ENCODE data around the gene MAPK1.
"Not testable (repeated sequence)": the region's sequence is repeated elsewhere in the genome, so short reads cannot be mapped to it uniquely, and the experiment has no call there.

The MAPK1 gene

DNA sequence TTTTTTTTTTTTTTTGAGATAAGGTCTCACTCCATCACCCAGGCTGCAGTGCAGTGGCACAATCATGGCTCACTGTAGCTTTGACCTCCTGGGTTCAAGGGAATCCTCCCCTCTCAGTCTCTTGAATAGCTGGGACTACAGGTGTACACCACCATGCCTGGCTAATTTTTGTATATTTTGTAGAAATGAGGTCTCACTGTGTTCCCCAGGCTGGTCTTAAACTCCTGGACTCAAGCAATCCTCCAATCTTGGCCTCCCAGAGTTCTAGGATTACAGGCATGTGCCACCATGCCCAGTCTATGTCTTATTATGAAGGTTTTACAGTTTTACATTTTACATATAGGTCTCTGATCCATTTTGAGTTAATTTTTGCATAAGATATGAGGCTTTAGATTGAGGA is 20.4 kb upstream of the MAPK1 start:
- H3K9me2 ChIP-seq (replicated peaks; ENCODE audit: insufficient read depth, low read length): no peaks in the 10 kb centered on the region
- H3K27ac ChIP-seq (ENCODE audit: low read length): no peak overlapping the region
- H3K9ac ChIP-seq (ENCODE audit: low read length): no peak overlapping the region
- no peaks in the 10 kb centered on the region; the same call in 1 of the 2 replicates for H3K27me3 ChIP-seq (replicated peaks; ENCODE audit: insufficient read depth, low read length)
- H3K4me1 ChIP-seq (ENCODE audit: low read length): no peaks in the 10 kb centered on the region
- H3K4me2 ChIP-seq (ENCODE audit: low read depth, low read length): no peak overlapping the region
- H3K4me3 ChIP-seq (ENCODE audit: low read length): no peak overlapping the region
- no peaks in the 10 kb centered on the region for H4K20me1 ChIP-seq (ENCODE audit: insufficient read depth, low read length)
- H3K36me3 ChIP-seq (replicated peaks; ENCODE audit: insufficient read depth, low read length): no peaks in the 10 kb centered on the region
- TF ChIP-seq EZH2 (optimal IDR thresholded peaks at IDR 0.05; ENCODE audit: low read depth, low read length) (no peak), EZH2phosphoT487 (IDR thresholded peaks at IDR 0.05; ENCODE audit: low read length) (no peak)
- TF ChIP-seq, protein P1, sequence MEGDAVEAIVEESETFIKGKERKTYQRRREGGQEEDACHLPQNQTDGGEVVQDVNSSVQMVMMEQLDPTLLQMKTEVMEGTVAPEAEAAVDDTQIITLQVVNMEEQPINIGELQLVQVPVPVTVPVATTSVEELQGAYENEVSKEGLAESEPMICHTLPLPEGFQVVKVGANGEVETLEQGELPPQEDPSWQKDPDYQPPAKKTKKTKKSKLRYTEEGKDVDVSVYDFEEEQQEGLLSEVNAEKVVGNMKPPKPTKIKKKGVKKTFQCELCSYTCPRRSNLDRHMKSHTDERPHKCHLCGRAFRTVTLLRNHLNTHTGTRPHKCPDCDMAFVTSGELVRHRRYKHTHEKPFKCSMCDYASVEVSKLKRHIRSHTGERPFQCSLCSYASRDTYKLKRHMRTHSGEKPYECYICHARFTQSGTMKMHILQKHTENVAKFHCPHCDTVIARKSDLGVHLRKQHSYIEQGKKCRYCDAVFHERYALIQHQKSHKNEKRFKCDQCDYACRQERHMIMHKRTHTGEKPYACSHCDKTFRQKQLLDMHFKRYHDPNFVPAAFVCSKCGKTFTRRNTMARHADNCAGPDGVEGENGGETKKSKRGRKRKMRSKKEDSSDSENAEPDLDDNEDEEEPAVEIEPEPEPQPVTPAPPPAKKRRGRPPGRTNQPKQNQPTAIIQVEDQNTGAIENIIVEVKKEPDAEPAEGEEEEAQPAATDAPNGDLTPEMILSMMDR (IDR thresholded peaks at IDR 0.05; ENCODE audit: low read length): no peak
- H3F3A ChIP-seq (ENCODE audit: insufficient read depth, low read length): no peaks in the 10 kb centered on the region
- no peak overlapping the region for H2AFZ ChIP-seq (ENCODE audit: low read length)
- H3K79me2 ChIP-seq (ENCODE audit: low read length): no peaks in the 10 kb centered on the region
- DNase-seq: no peak
- H3K9me3 ChIP-seq (replicated peaks; ENCODE audit: insufficient read depth, low read length): no peaks in the 10 kb centered on the region

DNA sequence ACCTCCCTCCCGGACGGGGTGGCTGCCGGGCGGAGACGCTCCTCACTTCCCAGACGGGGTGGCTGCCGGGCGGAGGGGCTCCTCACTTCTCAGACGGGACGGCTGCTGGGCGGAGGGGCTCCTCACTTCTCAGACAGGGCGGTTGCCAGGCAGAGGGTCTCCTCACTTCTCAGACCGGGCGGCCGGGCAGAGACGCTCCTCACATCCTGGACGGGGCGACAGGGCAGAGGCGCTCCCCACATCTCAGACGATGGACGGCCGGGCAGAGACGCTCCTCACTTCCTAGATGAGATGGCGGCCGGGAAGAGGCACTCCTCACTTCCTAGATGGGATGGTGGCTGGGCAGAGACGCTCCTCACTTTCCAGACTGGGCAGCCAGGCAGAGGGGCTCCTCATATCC is 16.5 kb upstream of the MAPK1 start:
- H3K27ac ChIP-seq (ENCODE audit: low read length); H3F3A ChIP-seq (ENCODE audit: insufficient read depth, low read length); H3K9me3 ChIP-seq (replicated peaks; ENCODE audit: insufficient read depth, low read length); DNase-seq; H4K20me1 ChIP-seq (ENCODE audit: insufficient read depth, low read length); H3K4me3 ChIP-seq (ENCODE audit: low read length); H3K9me2 ChIP-seq (replicated peaks; ENCODE audit: insufficient read depth, low read length); H2AFZ ChIP-seq (ENCODE audit: low read length); H3K4me2 ChIP-seq (ENCODE audit: low read depth, low read length); H3K4me1 ChIP-seq (ENCODE audit: low read length); H3K79me2 ChIP-seq (ENCODE audit: low read length); H3K27me3 ChIP-seq (replicated peaks; ENCODE audit: insufficient read depth, low read length); H3K9ac ChIP-seq (ENCODE audit: low read length); H3K36me3 ChIP-seq (replicated peaks; ENCODE audit: insufficient read depth, low read length): not testable (repeated sequence)

DNA sequence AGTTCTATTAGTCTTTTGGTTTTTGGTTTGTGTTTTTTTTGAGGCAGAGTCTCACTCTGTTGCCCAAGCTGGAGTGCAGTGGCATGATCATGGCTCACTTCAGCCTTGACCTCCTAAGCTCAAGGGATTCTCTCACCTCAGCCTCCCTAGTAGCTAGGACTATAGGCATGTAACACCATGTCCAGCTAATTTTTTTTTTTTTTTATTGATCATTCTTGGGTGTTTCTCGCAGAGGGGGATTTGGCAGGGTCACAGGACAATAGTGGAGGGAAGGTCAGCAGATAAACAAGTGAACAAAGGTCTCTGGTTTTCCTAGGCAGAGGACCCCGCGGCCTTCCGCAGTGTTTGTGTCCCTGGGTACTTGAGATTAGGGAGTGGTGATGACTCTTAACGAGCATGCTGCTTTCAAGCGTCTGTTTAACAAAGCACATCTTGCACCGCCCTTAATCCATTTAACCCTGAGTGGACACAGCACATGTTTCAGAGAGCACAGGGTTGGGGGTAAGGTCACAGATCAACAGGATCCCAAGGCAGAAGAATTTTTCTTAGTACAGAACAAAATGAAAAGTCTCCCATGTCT is 15.4 kb upstream of the MAPK1 start:
- H3K9me3 ChIP-seq (replicated peaks; ENCODE audit: insufficient read depth, low read length); H3K4me2 ChIP-seq (ENCODE audit: low read depth, low read length); H3K9ac ChIP-seq (ENCODE audit: low read length); H3K27ac ChIP-seq (ENCODE audit: low read length); H2AFZ ChIP-seq (ENCODE audit: low read length); H3K27me3 ChIP-seq (replicated peaks; ENCODE audit: insufficient read depth, low read length); H4K20me1 ChIP-seq (ENCODE audit: insufficient read depth, low read length); H3K4me1 ChIP-seq (ENCODE audit: low read length); H3K79me2 ChIP-seq (ENCODE audit: low read length); H3K4me3 ChIP-seq (ENCODE audit: low read length); H3K36me3 ChIP-seq (replicated peaks; ENCODE audit: insufficient read depth, low read length); H3F3A ChIP-seq (ENCODE audit: insufficient read depth, low read length); H3K9me2 ChIP-seq (replicated peaks; ENCODE audit: insufficient read depth, low read length); DNase-seq: not testable (repeated sequence)

DNA sequence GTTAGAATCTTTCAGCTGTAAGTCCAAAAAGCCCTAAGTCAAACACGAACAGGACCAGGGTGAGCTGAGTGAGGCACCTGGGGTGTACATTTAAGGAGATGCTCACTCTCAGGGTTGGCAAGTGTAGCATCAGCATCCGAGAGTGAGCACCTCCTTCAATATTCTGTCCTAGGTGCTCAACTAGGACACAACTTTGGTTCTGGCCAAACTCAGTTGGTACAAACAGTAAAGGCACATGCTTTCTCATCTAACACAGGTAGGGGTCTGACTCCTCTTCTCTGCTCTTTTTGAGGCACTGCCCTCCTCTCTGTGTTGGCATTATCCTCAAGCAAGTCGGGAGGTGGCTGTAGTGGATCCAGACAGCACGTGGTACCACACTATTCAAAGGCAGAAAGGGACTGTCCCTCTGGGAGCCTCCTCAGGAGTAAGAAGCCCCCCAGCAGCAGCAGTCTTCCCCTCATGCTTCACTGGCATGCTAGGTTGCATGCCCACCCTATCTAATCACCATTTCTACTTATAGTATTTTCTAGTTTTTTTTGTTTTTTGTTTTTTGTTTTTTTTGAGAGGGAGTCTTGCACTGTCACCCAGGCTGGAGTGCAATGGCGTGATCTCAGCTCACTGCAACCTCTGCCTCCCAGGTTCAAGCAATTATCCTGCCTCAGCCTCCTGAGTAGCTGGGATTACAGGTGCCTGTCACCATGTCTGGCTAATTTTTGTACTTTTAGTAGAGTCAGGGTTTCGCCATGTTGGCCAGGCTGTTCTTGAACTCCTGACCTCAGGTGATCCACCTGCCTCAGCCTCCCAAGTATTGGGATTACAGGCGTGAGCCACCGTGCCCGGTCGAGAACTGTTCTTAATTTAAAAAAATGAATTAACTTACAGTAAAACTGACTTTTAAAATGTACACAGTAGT is 14.7 kb upstream of the MAPK1 start:
- no peaks in the 10 kb centered on the region for H3K36me3 ChIP-seq (replicated peaks; ENCODE audit: insufficient read depth, low read length)
- no peaks in the 10 kb centered on the region; the same call in 1 of the 2 replicates for H3K27me3 ChIP-seq (replicated peaks; ENCODE audit: insufficient read depth, low read length)
- H3K9me2 ChIP-seq (replicated peaks; ENCODE audit: insufficient read depth, low read length): no peaks in the 10 kb centered on the region
- no peak overlapping the region for H3K27ac ChIP-seq (ENCODE audit: low read length)
- H3K4me1 ChIP-seq (ENCODE audit: low read length): no peaks in the 10 kb centered on the region
- no peaks in the 10 kb centered on the region for H3F3A ChIP-seq (ENCODE audit: insufficient read depth, low read length)
- no peak overlapping the region for H3K9ac ChIP-seq (ENCODE audit: low read length)
- no peaks in the 10 kb centered on the region for H3K79me2 ChIP-seq (ENCODE audit: low read length)
- H3K4me2 ChIP-seq (ENCODE audit: low read depth, low read length): no peak overlapping the region
- no peak overlapping the region for H3K4me3 ChIP-seq (ENCODE audit: low read length)
- H2AFZ ChIP-seq (ENCODE audit: low read length): no peak overlapping the region
- no peaks in the 10 kb centered on the region for H3K9me3 ChIP-seq (replicated peaks; ENCODE audit: insufficient read depth, low read length)
- no peak for DNase-seq
- H4K20me1 ChIP-seq (ENCODE audit: insufficient read depth, low read length): no peaks in the 10 kb centered on the region
- no peak for TF ChIP-seq EZH2 (optimal IDR thresholded peaks at IDR 0.05; ENCODE audit: low read depth, low read length)
- TF ChIP-seq, protein P1 (IDR thresholded peaks at IDR 0.05; ENCODE audit: low read length): no peak

Data from MM.1S (cell line).